ENCODE results near the gene ZNF385B.

Gene ZNF385B

DNA sequence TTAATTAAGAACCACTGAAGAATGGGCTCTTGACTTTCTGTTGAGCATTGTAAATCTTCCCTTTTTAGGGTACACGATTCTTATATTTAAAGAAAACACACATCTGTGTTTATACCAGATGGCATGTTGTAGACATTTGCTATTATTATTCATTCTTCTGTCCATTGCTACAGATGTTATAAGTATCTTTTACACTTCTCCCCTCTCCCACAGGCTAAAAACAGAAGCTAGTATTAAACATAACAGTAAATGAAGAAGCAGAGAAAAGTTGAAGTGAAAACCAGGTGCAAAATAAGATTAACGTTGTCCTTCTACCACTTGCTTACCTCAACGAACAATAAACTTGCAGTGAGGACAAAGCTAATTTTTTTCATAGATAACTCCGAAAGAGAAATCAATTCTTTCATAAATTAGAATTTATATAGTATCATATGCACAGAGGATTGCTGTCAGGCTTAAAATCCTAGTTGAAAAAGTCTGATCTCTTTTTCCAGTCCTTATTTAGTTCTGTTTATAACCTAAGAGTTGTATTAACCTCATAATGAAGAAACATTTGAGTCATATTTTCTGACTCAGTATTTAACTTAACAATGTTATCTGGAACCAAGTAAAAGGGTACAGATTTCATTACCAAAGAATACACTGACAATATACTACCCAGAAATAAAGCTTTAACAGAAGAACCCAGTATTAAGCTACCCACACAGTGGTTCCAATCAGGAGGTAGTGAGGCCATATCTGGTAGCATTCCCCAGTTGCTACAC, 16.4 kb upstream of the ZNF385B start:
- Histone ChIP-seq H3K4me3 (ENCODE audit: low read length) (no peak overlapping the region), H3K4me1 (ENCODE audit: insufficient read depth, low read length) (peaks cover 4% of the 10 kb centered on the region), H3K36me3 (ENCODE audit: insufficient read depth, low read length) (no peaks in the 10 kb centered on the region), H3K27me3 (ENCODE audit: insufficient read depth, low read length) (peaks cover 4% of the 10 kb centered on the region), H2AFZ (ENCODE audit: low read depth, low read length) (no peak overlapping the region), H3K9me3 (ENCODE audit: low read length) (no peaks in the 10 kb centered on the region)

DNA sequence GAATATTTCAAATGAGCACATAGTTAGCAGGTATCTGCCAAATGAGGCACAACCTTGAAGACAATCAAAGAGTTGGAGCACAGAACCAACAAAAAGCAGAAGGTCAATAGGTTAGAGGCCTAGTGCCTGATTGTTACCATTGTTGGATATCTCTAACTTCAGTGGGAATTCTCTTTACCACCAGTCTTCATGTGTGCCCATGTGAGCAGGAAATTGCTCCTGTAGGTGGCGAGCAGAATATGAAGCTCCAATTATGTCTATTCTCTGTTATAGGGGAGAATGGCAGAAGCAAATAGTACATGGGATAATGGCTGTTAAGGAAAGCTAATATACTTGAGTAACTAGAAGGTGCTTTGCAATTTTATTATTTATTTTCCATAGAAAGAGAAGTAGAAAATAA, 14.9 kb upstream of the ZNF385B start:
- H3K4me1 ChIP-seq (ENCODE audit: insufficient read depth, low read length): no peaks in the 10 kb centered on the region
- no peak overlapping the region for H3K4me3 ChIP-seq (ENCODE audit: low read length)
- H2AFZ ChIP-seq (ENCODE audit: low read depth, low read length): no peak overlapping the region
- H3K27me3 ChIP-seq (ENCODE audit: insufficient read depth, low read length): peaks cover 4% of the 10 kb centered on the region
- no peaks in the 10 kb centered on the region for H3K36me3 ChIP-seq (ENCODE audit: insufficient read depth, low read length)
- H3K9me3 ChIP-seq (ENCODE audit: low read length): no peaks in the 10 kb centered on the region

DNA sequence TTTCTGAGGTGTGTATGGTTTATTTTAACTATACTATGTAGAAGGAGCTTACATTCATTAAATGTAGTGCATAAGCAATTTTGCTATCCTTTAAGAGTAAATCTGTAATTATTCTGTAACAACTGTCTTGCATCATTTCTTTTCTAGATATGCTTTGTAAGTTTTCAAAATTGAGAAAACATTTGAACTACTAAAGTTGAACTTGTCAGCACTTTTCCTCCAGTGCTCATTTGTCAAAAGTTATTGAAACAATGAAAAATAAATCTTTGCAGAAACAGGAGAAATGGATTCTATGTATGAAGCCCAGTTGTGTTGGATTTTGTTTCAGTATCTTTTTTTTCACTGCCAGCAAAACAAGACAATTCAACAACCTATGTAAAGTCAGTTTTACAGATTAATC, 14.5 kb upstream of the ZNF385B start:
- no peak overlapping the region for H2AFZ ChIP-seq (ENCODE audit: low read depth, low read length)
- no peaks in the 10 kb centered on the region for H3K9me3 ChIP-seq (ENCODE audit: low read length)
- H3K4me3 ChIP-seq (ENCODE audit: low read length): no peak overlapping the region
- H3K36me3 ChIP-seq (ENCODE audit: insufficient read depth, low read length): no peaks in the 10 kb centered on the region
- no peaks in the 10 kb centered on the region for H3K4me1 ChIP-seq (ENCODE audit: insufficient read depth, low read length)
- peaks cover 4% of the 10 kb centered on the region for H3K27me3 ChIP-seq (ENCODE audit: insufficient read depth, low read length)

- Histone ChIP-seq H2AFZ (ENCODE audit: low read depth, low read length) (no peak overlapping the region), H3K9me3 (ENCODE audit: low read length) (no peaks in the 10 kb centered on the region), H3K4me3 (ENCODE audit: low read length) (no peak overlapping the region), H3K4me1 (ENCODE audit: insufficient read depth, low read length) (peaks cover 3% of the 10 kb centered on the region), H3K27me3 (ENCODE audit: insufficient read depth, low read length) (peaks cover 72% of the 10 kb centered on the region), H3K36me3 (ENCODE audit: insufficient read depth, low read length) (no peaks in the 10 kb centered on the region)
Observed at GRCh38 chr2:179862898-179863458, 1.6 kb upstream of the ZNF385B start.

DNA sequence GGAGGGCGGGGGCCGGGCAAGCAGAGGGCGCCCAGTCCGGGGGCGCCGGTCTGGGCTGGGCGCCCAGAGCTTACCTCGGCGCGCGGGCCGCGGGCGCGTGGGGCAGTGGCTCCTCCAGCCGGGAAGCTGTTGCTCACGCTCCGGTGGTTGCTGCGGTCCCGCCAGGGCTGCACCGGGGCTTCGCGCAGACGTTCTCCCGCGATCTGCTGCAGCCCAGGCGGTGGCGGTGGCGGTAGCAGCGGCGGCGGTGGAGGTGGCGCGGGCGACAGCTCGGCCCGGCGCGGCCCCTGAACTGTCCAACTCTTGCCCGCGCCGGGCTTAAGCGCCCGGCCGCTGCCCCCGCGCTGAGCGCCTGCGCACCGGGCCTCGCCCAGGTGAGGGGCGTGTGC, 391 bp downstream of the ZNF385B start:
- peaks cover 81% of the 10 kb centered on the region for H3K27me3 ChIP-seq (ENCODE audit: insufficient read depth, low read length)
- H2AFZ ChIP-seq (ENCODE audit: low read depth, low read length): peak overlapping the region; percentile 82
- H3K4me3 ChIP-seq (ENCODE audit: low read length): peak overlapping the region; percentile 40
- H3K4me1 ChIP-seq (ENCODE audit: insufficient read depth, low read length): peaks cover 3% of the 10 kb centered on the region
- H3K9me3 ChIP-seq (ENCODE audit: low read length): no peaks in the 10 kb centered on the region
- no peaks in the 10 kb centered on the region for H3K36me3 ChIP-seq (ENCODE audit: insufficient read depth, low read length)

GRCh38 chr2:179860255-179861026, 971 bp downstream of the ZNF385B start:
- Histone ChIP-seq H3K4me1 (ENCODE audit: insufficient read depth, low read length) (peaks cover 3% of the 10 kb centered on the region), H3K27me3 (ENCODE audit: insufficient read depth, low read length) (peaks cover 77% of the 10 kb centered on the region), H3K36me3 (ENCODE audit: insufficient read depth, low read length) (no peaks in the 10 kb centered on the region), H2AFZ (ENCODE audit: low read depth, low read length) (peak overlapping the region; percentile 82), H3K4me3 (ENCODE audit: low read length) (peak overlapping the region; percentile 40), H3K9me3 (ENCODE audit: low read length) (no peaks in the 10 kb centered on the region)

DNA sequence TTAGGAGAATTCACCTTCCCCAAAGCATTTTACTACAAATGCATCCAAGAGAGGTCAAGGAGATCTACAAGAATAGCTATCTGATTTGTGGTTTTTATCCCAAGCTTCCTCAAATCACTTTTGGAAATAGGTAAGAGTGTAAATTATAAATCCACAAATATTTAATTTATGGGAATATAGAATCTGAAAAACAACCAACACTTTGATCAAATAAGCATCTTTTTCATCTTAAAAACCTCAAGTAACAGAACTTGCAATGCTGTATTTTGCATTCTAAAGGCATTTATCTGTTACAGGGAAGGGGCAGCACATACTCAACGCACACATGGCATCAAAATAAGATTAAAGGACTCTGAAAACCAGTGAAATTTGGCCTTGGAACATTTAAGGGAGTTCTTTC, 1.9 kb downstream of the ZNF385B start:
- Histone ChIP-seq H3K9me3 (ENCODE audit: low read length) (no peaks in the 10 kb centered on the region), H3K36me3 (ENCODE audit: insufficient read depth, low read length) (no peaks in the 10 kb centered on the region), H2AFZ (ENCODE audit: low read depth, low read length) (no peak overlapping the region), H3K27me3 (ENCODE audit: insufficient read depth, low read length) (peaks cover 75% of the 10 kb centered on the region), H3K4me3 (ENCODE audit: low read length) (no peak overlapping the region), H3K4me1 (ENCODE audit: insufficient read depth, low read length) (peaks cover 3% of the 10 kb centered on the region)

- Histone ChIP-seq H3K4me3 (ENCODE audit: low read length) (no peak overlapping the region), H3K9me3 (ENCODE audit: low read length) (no peaks in the 10 kb centered on the region), H2AFZ (ENCODE audit: low read depth, low read length) (no peak overlapping the region), H3K4me1 (ENCODE audit: insufficient read depth, low read length) (peaks cover 3% of the 10 kb centered on the region), H3K27me3 (ENCODE audit: insufficient read depth, low read length) (peaks cover 57% of the 10 kb centered on the region), H3K36me3 (ENCODE audit: insufficient read depth, low read length) (no peaks in the 10 kb centered on the region)
Observed at GRCh38 chr2:179857236-179857635, 4.2 kb downstream of the ZNF385B start.

GRCh38 chr2:179856205-179856604, 5.2 kb downstream of the ZNF385B start:
- Histone ChIP-seq H3K27me3 (ENCODE audit: insufficient read depth, low read length) (peaks cover 53% of the 10 kb centered on the region), H3K9me3 (ENCODE audit: low read length) (no peaks in the 10 kb centered on the region), H2AFZ (ENCODE audit: low read depth, low read length) (no peak overlapping the region), H3K36me3 (ENCODE audit: insufficient read depth, low read length) (no peaks in the 10 kb centered on the region), H3K4me1 (ENCODE audit: insufficient read depth, low read length) (no peaks in the 10 kb centered on the region), H3K4me3 (ENCODE audit: low read length) (no peak overlapping the region)

DNA sequence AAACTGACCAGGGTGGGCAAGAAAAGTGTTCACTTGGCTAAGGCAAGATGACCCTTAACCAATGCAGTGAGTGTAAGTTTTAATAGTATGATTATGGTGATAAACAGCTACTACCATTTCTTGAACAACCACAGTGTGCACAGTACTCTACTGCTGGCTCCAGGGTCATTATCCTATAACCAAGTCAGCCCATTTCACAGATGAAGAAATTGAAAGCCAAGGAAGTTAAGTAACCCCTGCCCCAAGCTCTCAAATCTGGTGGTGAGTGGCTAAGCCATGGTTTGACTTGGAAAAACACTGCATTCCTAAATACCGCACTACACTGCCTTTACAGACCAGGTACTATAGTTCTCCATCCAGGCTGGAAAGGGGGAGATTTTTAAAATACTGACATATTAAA, 5.7 kb downstream of the ZNF385B start:
- H3K4me3 ChIP-seq (ENCODE audit: low read length): no peak overlapping the region
- H3K9me3 ChIP-seq (ENCODE audit: low read length): no peaks in the 10 kb centered on the region
- H3K36me3 ChIP-seq (ENCODE audit: insufficient read depth, low read length): no peaks in the 10 kb centered on the region
- no peak overlapping the region for H2AFZ ChIP-seq (ENCODE audit: low read depth, low read length)
- H3K4me1 ChIP-seq (ENCODE audit: insufficient read depth, low read length): no peaks in the 10 kb centered on the region
- H3K27me3 ChIP-seq (ENCODE audit: insufficient read depth, low read length): peaks cover 49% of the 10 kb centered on the region

DNA sequence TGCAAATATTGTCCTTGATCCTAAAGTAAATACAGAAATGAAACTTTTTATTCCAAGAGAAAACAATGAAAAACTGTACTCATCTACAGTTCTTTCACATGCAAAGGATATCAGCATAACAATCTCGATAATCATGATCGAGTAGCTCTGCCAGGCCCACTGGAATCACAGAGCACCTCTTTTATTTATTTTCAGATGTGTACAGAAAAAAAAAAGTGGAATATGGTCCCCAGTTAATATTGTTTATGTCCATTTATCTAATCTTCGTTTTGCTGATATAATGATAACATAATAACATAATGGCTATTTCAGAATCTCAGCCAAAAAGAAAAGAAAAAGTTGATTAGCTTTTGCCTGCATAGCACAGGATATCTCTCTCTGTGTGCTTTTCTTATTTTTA, 6.5 kb downstream of the ZNF385B start:
- Histone ChIP-seq H3K4me3 (ENCODE audit: low read length) (no peak overlapping the region), H3K36me3 (ENCODE audit: insufficient read depth, low read length) (no peaks in the 10 kb centered on the region), H3K9me3 (ENCODE audit: low read length) (no peaks in the 10 kb centered on the region), H3K27me3 (ENCODE audit: insufficient read depth, low read length) (peaks cover 41% of the 10 kb centered on the region), H2AFZ (ENCODE audit: low read depth, low read length) (no peak overlapping the region), H3K4me1 (ENCODE audit: insufficient read depth, low read length) (no peaks in the 10 kb centered on the region)

DNA sequence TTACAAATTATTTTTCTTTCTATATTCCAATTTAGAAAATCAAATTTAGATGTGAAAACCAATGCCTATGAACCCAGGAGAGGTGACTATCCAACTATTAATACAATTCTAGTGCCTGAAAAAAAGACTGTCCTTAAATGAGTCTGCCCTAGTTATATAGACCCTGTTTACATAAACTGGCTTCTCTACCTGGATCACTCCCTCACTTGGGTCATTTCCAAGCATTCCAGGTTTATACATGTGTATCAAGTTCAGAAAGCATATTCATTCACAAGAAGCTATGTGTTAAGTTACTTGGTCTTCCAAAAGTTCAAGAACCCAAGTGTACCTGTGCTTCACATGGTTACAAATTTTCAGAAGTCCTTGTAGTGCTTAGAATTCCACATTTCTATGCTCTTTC, 8.3 kb downstream of the ZNF385B start:
- Histone ChIP-seq H3K36me3 (ENCODE audit: insufficient read depth, low read length) (no peaks in the 10 kb centered on the region), H3K4me1 (ENCODE audit: insufficient read depth, low read length) (no peaks in the 10 kb centered on the region), H2AFZ (ENCODE audit: low read depth, low read length) (no peak overlapping the region), H3K9me3 (ENCODE audit: low read length) (no peaks in the 10 kb centered on the region), H3K4me3 (ENCODE audit: low read length) (no peak overlapping the region), H3K27me3 (ENCODE audit: insufficient read depth, low read length) (peaks cover 24% of the 10 kb centered on the region)

GRCh38 chr2:179850188-179850587, 11.2 kb downstream of the ZNF385B start:
- Histone ChIP-seq H3K27me3 (ENCODE audit: insufficient read depth, low read length) (peaks cover 8% of the 10 kb centered on the region), H2AFZ (ENCODE audit: low read depth, low read length) (no peak overlapping the region)

More at GRCh38 chr2:179850188-179850587, 11.2 kb downstream of the ZNF385B start:
- Histone ChIP-seq H3K4me1 (ENCODE audit: insufficient read depth, low read length) (no peaks in the 10 kb centered on the region), H3K36me3 (ENCODE audit: insufficient read depth, low read length) (no peaks in the 10 kb centered on the region), H3K9me3 (ENCODE audit: low read length) (no peaks in the 10 kb centered on the region), H3K4me3 (ENCODE audit: low read length) (no peak overlapping the region)

Data from neuron (in vitro differentiated cells).